NCI-H1436 (cell line): ENCODE results near the gene SVIL.
A peak's percentile ranks its signal among the peaks of the same experiment; 100 is the strongest.
"Not testable (repeated sequence)": the region's sequence is repeated elsewhere in the genome, so short reads cannot be mapped to it uniquely, and the experiment has no call there.

Experiments used
- DNase-seq: peaks from one replicate; lab custom pipeline; 2025; lab: John Stamatoyannopoulos, UW

SVIL gene

DNA sequence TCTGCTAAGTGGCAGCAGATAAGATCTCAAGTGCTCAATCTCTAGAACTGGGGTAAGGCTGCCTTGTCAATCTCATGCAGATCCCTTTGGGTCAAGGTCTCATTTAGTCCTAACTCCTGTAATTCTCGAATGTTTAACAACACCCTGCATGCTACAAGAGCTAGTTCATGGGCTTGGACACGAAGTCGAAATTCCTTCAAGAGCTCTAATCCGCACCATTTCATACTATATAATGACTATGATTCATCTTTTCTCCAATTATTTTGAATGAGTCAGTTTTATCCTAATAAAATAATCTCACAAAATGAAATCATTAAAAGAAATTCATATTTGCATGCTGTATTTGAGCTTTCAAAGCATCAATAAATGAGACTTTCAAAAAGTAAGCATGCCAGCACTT lies 119.7 kb downstream of the SVIL start:
- not testable (repeated sequence) for DNase-seq

DNA sequence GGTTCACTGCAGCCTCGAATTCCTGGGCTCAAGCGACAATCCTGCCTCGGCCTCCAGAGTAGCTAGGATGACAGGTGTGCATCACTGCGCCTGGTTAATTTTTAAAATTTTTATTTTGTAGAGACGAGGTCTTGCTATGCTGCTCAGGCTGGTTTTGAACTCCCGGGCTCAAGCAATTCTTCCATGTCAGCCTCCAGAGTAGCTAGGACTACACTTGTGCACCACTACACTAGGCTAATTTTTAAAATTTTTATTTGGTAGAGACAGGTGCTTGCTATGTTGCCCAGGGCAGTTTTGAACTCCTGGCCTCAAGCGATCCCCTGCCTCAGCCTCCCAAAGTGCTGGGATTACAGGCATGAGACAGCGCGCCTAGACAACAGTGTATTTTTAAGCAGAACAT lies 120.5 kb downstream of the SVIL start:
- no peak for DNase-seq

DNA sequence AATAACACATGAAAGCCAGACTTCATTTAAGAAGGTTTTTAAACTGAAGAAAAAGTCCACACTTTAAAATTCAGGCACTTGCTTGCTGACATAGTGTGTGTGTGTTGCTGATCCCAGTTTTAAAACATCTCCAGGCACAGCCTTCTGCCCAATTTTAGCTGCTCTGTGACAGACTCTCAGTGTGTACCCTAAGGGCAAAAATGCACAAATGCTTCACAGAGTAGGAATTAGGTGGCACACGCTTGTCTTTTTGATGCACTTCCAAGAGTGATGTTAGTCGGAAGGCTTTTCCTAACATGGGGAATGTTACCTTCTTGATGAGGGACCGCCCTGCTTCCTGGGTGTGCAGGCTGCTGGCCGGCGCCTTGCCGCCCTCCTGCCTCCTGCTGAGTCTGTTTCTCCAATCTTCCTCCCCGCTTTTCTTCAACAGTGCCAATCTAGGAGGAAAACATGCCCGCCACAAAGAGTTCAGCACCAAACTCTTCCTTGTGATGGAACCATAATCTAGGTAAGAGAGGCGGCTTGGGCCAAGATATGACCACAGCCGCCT lies 122.3 kb downstream of the SVIL start:
- DNase-seq: no peak

DNA sequence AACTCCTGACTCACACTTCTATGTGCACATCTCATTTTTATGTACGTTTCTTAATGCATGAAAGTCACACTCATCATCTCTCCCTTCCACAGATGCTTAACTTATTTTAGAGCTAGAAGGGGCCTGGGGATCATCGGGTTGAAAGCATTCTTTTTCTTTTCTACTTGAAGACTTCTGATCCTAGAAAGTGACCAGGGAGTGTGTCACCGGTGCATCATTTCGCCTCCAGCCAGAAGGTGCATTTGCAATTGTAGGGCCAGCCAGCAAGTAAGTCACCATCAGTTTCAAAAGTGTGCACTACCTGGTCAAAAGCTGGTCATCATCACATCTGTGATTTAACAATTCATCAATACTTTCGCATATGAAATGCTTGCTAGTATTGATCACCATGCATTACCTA lies 123.0 kb downstream of the SVIL start:
- DNase-seq: not testable (repeated sequence)

DNA sequence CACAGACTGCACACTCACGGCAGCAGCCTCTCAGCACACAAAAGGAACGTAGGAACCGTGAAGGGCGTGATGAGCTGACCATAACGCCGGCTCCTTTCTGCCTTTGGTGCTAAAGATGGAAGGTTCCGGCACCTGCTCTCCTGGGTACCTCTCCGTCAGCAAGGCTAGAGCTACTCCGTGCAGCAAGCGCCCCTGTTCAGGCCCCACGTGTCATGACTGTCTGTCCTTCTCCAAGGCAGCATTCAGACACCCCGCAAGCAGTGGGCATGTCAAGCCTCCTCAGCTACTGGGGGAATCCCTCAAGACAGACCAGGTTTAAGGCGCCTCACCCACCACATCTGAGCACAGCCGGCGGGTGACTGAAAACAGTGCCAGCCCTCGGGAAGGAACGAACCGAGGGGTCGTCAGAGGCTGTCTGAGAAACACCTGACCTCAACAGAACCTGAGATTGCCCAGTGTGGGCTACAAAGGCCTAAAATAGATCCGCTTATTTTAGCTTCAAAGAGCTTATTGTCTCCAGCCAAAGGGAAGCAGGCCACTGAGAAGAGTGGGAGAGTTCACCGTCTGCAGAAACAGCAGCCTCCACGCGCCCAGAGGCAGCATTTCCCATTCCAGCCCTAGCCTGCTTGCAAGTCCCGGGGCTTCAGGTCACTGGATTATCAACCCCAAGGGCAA lies 124.2 kb downstream of the SVIL start:
- not testable (repeated sequence) for DNase-seq

DNA sequence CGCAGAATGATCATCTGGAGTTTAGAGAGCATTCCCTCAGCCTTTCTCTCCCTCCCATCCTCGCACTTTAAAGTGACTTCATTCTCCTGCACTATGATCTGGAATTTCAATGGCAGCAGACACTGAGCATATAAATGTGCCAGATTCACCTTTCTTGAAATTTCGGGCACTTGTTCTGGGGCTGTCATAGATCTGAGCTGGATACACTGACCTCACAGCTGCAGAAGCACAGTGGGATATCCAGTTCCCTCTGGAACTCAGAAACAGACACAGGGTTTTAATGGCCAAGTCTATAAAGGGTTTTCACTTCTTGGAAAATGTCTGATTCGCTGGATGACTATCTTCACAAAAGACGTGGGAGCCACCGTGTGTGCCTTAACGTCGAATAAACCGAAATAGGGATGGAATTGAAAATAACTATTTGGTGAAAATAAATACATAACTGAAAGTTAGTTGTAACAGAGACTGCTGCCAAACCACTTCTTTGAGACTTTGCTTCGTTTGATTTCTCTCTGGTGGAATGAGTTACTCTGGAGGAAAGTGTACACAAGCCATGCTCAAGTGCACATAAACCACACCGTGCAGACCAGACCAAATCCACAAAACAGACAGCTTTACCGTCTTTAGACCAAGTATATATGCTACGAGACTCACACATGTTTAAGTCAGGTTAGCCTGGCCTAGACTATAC lies 126.1 kb downstream of the SVIL start:
- DNase-seq: no peak

DNA sequence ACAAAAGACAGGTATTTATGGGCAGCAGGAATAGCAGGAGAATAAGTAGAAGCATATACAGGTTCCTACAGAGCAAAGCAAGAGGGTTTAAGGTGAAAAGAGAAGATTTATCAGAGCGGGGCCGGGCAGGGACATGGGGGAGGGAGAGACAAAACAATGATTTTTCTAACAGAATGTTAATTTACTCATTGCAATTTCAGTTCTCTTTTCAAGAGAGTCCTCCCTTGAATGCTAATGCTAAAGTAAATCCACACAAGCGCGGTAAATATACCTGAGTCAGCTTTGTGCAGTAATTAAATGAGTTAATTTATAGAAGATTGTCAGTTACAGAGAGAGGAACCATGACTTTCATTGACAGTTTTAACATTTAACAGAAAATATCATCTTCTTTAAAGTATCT lies 127.0 kb downstream of the SVIL start:
- DNase-seq: not testable (repeated sequence)

DNA sequence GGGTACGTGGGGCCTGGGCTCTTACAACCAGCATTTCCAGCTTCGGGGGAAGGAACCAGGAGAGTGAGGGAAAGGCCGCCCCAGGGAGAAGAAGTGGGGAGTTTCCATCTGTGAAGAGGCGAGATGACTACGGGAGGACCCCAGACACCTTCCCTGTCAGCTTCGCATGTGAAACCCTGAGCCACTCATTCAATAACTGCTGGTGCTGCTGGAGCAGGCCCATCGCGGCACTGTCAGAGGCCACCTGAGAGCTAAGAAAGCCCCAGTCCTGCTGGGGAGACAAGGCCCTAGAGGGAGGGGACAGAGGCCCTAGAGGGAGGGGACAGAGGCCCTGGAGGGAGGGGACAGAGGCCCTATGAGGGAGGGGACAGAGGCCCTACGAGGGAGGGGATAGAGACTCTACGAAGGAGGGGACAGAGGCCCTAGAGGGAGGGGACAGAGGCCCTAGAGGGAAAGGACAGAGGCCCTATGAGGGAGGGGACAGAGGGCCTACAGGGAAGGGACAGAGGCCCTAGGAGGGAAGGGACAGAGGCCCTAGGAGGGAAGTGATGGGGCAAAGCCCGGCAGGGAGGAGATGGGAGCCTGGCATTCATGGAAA lies 128.3 kb downstream of the SVIL start:
- not testable (repeated sequence) for DNase-seq

DNA sequence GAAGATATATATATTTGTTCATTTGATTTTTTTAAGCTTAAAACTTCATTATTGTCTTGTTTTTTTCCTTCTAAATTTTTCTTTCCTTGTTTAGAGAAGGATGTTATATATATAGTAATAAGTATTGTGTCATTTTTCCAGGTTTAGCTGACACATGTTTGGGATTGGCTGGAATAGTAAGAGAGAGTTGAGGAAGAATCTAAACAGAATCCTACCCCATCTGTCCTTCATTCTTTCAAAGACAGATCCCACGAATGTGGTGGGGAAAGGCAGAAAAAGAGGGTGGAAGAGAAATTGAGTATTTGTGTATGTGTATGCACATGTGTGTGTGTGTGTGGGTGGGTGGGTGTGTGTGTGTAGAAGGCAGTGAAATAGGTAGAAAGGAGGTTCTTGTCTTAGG lies 132.4 kb downstream of the SVIL start:
- DNase-seq: no peak

DNA sequence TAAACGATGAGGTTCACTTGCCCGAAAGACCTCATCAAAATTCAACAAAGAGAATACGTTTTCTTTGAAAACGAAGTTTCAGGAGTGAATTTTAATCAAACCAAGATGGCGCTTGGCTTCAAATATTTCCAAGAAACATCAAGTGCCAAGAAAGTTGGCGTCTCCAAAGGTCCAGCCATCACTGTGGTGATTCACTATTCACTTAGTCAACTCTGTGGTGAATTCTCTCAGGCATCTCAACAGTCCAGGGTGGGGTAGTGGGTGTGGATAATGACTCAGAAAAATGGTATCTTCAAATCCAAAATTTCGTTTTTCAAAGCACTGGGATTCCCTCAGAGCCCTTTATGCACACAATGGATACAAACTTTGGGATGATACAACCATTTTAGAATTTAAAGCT lies 133.1 kb downstream of the SVIL start:
- DNase-seq: no peak

DNA sequence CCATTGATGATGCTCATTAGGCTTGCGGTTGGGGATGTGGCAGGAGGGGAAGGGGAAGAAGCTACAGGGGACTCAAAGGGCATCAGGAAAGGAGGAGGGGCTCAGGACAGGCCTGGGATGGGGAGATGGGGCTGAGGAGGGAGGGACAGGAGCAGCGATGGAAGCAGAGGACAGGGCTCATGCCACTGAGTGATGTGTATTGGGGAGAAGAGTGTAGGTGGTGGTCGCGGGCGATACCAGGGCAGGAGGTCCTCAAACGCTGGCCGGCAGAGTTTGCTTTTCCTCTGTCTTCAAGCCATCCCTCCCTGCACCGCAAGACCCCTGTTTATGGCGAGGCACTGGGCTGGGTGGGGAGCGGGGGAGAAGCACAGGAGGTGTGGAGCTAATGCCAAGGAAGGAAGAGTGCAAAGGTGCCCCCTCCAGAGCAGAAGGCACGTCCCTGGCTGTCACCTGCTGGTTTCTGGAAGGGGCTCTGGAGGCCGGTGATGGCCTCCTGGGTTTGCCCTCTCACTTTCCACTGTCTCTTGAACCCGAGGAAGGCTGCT lies 134.7 kb downstream of the SVIL start:
- no peak for DNase-seq

DNA sequence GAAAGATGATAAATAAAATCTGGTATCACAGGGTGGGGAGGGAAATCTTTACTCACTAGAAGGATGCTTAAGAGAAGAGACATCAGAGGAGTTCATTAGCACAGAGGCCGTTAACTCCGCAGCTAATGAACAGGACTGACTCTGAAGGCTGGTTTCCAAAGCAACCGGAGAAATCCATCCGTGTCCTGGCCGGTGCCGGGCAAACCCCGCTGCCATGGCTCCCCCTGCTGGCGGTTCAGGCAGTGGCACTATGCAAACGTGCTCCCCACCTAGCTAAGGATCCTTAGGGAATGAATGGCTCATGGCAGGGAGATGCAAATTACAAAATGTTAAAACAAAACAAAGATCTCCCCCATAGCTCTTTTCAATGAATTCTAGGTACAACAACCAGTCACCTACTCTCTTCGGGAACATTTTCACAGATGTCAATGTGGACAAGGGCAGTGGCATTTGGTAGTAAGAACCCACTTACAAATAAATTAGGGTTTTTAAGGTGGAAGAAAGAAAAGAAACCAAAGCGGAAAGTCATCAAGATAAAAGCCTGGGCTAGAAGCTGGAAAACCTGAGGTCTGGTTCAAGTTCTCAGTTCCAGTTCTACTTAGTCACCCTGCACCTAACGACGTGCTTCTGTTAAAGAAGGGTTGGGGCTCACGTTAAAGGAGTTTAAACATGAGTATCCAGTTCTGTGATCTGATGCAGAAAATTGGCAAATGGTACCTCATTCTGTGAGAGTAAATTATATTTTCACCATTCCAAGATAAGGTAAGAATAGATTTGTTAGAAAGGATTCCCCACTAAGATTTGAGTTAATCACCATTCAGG lies 138.2 kb downstream of the SVIL start:
- DNase-seq: peak; percentile 51

DNA sequence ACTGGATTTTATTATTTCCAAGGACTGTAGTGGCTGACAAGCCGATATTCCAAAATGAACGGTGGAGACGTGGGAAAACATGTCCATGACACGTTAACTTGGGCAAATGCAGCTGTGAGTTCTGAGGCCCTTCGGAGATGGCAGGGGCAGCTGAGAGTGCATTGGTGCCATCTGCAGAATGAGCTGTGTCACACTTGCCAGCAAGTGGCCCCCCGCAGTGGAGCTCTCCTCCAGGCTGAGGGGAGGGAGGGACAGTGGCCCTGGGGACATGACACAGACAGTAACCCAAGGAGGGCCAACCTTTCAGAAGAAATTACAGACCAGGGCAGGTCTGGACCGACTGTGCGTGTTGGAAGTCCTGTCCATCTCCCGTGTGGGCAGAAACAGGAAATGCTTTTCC lies 139.4 kb downstream of the SVIL start:
- no peak for DNase-seq

DNA sequence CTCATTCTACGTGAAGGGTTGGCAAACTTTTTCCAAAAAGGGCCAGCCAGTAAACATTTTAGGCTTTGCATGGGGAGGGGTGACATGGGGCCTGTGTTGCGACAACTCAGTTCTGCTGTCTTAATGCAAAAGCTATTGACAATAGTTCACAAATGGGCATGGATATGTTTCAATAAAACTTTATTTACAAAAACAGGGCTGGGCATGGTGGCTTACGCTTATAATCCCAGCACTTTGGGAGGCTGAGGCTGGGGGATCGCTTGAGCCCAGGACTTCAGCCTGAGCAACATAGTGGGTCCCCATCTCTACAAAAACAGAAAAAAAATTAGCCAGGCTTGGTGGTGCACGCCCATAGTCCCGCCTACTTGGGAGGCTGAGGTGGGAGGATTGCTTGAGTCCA lies 141.1 kb downstream of the SVIL start:
- no peak for DNase-seq

DNA sequence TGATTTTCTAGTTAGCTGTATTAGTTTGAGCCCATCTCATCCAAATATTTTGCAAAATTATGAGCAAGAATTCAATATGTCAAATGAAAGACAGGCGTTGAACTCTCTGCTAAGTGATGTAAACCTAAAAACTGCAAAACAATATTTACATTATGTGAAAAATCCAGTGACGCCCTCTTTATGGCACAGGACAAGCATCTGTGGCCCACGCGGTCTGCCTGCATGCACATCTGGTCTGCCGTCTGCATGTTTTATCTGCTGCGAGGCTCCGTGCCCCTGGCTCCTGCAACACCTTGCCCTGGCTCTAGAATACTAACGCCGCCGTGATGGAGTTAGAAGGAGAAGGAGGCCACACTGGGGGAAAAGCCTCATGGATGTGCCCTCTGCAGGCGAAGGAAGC lies 142.0 kb downstream of the SVIL start:
- DNase-seq: no peak

DNA sequence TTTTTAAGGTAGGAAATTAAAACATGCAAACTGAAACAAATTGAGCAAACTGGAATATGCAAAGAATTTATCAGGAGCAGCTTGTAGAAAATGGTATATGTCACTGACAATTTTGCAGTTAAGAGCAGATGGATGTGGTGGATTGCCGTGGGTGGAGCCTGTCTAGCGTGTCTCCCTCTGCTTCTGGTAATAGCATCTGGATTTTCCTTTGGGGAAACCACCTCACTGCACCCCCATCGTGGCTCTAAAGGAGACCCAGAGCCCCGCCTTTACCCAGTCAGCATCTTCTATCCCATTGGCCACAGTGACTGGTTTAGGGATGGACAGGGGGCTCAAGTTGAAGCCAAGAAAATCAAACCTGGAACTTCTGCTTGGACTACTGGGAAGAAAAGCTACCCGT lies 142.9 kb downstream of the SVIL start:
- no peak for DNase-seq

DNA sequence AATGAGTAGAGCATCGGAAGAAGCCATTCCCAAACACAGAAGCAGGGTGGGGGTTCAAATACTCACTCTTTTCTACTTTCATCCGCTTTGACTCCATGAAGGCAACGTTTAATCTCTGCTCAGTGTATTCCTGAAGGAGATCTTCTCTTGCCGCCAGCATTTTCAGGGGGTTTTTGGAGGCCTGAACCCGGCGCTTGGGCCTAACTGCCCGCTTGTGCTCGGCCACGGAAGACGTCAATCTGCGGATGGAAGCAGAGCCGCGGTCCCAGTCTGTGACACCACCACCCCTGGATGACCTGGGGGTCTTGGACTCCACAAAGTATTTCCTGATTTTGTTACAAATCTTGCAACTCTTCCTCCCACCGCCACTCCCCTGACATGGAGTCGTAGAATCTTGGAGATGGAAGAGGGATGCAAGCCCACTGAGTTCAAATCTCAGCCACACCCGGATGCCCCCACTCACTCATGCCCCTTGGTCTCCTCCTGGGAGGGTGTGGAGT lies 143.9 kb downstream of the SVIL start:
- DNase-seq: not testable (repeated sequence)

DNA sequence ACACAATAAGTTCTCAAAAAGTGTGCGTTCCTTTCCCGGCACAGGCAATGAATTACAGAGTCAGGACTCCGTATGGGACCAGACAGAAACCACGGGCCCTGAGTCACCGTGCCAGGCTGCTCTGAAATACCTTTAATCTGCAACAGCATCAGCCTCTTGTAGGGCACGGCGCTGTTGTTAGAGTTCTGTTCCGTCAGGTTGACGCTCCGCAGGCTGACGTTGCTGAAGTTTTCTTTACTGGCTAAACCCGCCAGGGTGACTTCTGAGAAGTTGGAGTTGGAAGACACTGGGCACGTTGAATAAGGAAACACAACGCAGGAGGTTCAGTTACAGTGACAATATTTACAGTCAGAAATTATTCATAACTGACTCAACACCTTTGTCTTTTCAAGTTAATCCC lies 146.3 kb downstream of the SVIL start:
- DNase-seq: not testable (repeated sequence)

DNA sequence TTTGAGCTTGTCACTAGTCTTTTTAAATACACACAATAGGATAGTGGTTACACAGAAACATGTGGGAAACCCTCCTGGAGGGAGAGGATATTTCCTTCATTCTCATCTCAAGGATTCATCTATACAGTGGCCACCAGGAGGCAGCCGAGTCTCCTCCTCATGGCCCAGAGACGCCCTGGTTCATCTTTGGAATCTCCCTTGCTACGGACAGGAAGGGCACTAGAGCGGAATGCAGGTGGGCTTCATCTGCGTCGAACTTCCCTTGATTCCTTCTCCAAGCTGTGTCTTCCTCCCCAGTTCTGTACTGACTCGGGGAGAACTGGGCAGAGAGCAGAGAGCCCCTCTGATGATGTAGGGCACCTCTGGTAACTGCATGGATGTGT lies 146.9 kb downstream of the SVIL start:
- DNase-seq: not testable (repeated sequence)

DNA sequence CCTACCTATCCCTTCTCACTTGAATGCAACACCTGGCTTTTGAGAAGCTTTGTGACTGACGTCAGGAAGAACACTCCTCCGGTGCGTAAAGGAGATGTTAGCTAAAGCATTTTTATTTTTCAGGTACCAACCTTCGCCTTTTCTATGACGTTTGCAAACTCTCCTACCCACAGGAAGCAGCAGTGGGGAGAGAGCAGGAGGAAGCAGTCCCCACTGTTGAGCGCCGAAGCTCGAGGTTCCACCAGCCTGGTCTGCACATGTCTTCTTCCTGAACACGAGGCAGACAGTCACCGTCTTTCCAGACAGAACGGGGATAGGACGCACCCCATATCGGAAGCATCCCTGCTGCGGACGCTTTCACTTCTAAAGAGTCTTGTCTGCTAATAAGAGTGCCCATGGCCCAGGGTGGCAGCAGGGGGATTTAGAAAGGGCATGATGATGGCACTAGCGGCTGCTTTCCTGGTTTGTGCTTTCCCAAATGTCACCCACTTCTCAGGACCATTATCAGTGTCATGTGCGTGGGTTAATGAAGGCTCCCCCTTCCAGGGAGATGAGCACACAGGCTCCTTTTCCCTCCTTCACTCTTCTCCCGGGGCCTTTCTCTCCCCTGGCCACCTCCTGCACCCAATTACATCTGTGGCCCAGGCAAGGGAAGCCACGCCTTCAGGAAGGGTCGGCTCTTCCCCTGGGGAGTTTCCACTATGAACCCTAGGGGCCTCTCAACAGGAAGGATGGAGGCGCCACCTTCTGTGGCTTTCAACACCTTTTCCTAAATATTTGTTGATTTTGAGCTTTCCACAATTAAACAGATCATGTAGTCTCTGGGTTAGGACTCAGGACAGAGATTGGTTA lies 147.5 kb downstream of the SVIL start:
- DNase-seq: not testable (repeated sequence)

DNA sequence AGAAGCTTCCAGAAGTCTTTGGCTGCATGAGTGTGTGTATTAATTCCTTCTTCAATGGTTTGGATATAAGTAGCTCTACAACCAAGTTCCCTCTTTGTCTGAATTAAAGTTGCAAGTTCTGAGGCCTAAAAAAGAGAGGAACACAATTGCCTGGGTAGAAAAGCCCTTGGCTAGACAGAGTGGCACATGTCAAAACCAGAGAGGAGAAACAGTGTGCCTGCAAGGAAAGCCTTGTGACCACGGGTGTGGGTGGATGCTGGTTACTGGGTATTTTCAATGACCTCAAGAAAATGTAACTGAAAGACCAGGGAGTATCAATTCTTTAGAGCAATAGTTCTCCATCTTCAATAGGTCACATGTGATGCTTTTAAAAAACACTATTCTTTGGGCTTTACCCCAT lies 148.3 kb downstream of the SVIL start:
- DNase-seq: no peak
